ENCODE results near the gene MFNG.
A peak's percentile ranks its signal among the peaks of the same experiment; 100 is the strongest.
"Not testable (repeated sequence)": the region's sequence is repeated elsewhere in the genome, so short reads cannot be mapped to it uniquely, and the experiment has no call there.

Gene MFNG

GRCh38 chr22:37486224-37486845, at the start of gene MFNG:
Gene MFNG, minus strand, starts transcription at chr22:37486384. Its CDS starts 207 bp downstream, at chr22:37486177.
- DNase-seq, result peak; percentile 82 to 87

GRCh38 chr22:37535159-37535558, 49.0 kb upstream of the MFNG start:
- no peak for DNase-seq

- DNase-seq, result no peak
Observed at GRCh38 chr22:37534445-37534844, 48.3 kb upstream of the MFNG start.

GRCh38 chr22:37533995-37534394, 47.8 kb upstream of the MFNG start:
- no peak for DNase-seq

GRCh38 chr22:37529652-37530345, 43.6 kb upstream of the MFNG start:
- DNase-seq, result no peak

GRCh38 chr22:37527952-37528351, 41.8 kb upstream of the MFNG start:
- not testable (repeated sequence) for DNase-seq

- not testable (repeated sequence) for DNase-seq
Observed at GRCh38 chr22:37527081-37527752, 41.0 kb upstream of the MFNG start.

GRCh38 chr22:37526376-37526775, 40.2 kb upstream of the MFNG start:
- DNase-seq, result no peak

- DNase-seq, result no peak
Observed at GRCh38 chr22:37525746-37526350, 39.7 kb upstream of the MFNG start.

GRCh38 chr22:37525073-37525745, 39.0 kb upstream of the MFNG start:
- DNase-seq, result peak; percentile 42 to 52

- no peak for DNase-seq
Observed at GRCh38 chr22:37522482-37522881, 36.3 kb upstream of the MFNG start.

- DNase-seq, result no peak
Observed at GRCh38 chr22:37521236-37521739, 35.1 kb upstream of the MFNG start.

- DNase-seq, result no peak
Observed at GRCh38 chr22:37520776-37521191, 34.6 kb upstream of the MFNG start.

- no peak for DNase-seq
Observed at GRCh38 chr22:37519268-37520195, 33.3 kb upstream of the MFNG start, which contains the start of gene CARD10. Gene CARD10, minus strand, starts transcription at chr22:37519415. Its CDS starts 215 bp downstream, at chr22:37519200.

- DNase-seq, result no peak
Observed at GRCh38 chr22:37518509-37519267, 32.5 kb upstream of the MFNG start.

GRCh38 chr22:37517826-37518450, 31.8 kb upstream of the MFNG start:
- DNase-seq, result no peak

GRCh38 chr22:37516456-37516855, 30.3 kb upstream of the MFNG start:
- no peak for DNase-seq

- no peak for DNase-seq
Observed at GRCh38 chr22:37515901-37516300, 29.7 kb upstream of the MFNG start.

- no peak for DNase-seq
Observed at GRCh38 chr22:37514526-37515051, 28.4 kb upstream of the MFNG start.
